Measurements from ENCODE around the gene DCAF6.

DCAF6 gene

GRCh38 chr1:167984886-167985489 lies 48.5 kb downstream of the DCAF6 start:
- POLR2A ChIA-PET, result no interaction called here

GRCh38 chr1:167987174-167987573 lies 50.7 kb downstream of the DCAF6 start:
- ChIA-PET CTCF (interaction anchor here (1.2 to 1.9 kb wide), 3 partner anchors 9 to 16 kb away, joined by 4 to 8 read pairs (median 5); no protein-coding TSS in a partner anchor), POLR2A (no interaction called here)
- TF ChIP-seq CTCF (IDR thresholded peaks at IDR 0.05; ENCODE audit: control extremely low read depth, extremely low read depth, low read depth, missing control alignments), result no peak
- DNase-seq (ENCODE audit: extremely low spot score), result no peak

More at GRCh38 chr1:167984886-167985489, 48.5 kb downstream of the DCAF6 start:
- CTCF ChIA-PET, result no interaction called here
- TF ChIP-seq CTCF (IDR thresholded peaks at IDR 0.05; ENCODE audit: control extremely low read depth, extremely low read depth, low read depth, missing control alignments), result no peak
- no peak for DNase-seq (ENCODE audit: extremely low spot score)

DNA sequence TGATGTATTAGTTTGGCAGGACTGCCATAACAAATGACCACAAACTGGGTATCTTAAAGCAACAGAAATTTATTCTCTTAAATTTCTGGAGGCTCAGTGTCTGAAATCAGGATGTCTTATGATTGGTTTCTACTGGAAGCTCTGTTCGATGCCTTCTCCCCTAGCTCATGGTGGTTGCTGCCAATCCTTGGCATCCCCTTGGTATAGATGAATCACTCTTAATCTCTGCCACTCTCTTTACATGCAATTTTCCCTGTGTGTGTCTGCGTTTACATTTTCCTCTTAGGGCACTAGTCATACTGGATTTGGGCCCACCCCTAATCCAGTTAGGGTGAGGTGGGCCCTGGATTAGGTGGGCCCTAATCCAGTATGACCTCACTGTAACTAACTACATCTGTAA lies 55.1 kb downstream of the DCAF6 start:
- ChIA-PET CTCF (no interaction called here), POLR2A (no interaction called here)
- TF ChIP-seq CTCF (IDR thresholded peaks at IDR 0.05; ENCODE audit: control extremely low read depth, extremely low read depth, low read depth, missing control alignments), result no peak
- DNase-seq (ENCODE audit: extremely low spot score), result no peak

GRCh38 chr1:167993720-167994119 lies 57.2 kb downstream of the DCAF6 start:
- TF ChIP-seq CTCF (IDR thresholded peaks at IDR 0.05; ENCODE audit: control extremely low read depth, extremely low read depth, low read depth, missing control alignments), result no peak
- DNase-seq (ENCODE audit: extremely low spot score), result no peak
- ChIA-PET POLR2A (no interaction called here), CTCF (no interaction called here)

GRCh38 chr1:167994560-167994959 lies 58.1 kb downstream of the DCAF6 start:
- ChIA-PET CTCF (no interaction called here), POLR2A (no interaction called here)
- no peak for TF ChIP-seq CTCF (IDR thresholded peaks at IDR 0.05; ENCODE audit: control extremely low read depth, extremely low read depth, low read depth, missing control alignments)
- DNase-seq (ENCODE audit: extremely low spot score), result no peak

DNA sequence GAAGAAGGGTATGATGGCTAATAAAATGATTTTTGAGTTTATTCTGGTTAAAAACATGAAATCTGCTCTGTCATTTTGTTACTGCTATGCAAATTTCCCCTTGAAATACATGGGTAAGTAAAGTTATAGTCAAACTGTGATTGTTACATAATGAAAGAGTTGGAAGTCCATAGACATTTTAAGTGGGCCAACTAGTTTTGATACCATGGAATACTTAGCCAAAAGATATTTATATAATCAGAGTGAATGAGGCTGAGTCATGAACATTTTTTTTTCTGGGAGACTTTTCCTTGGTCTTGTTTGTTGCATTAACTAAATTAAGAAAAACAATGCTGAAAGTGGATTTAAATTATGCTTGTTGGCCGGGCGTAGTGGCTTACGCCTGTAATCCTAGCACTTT lies 58.6 kb downstream of the DCAF6 start:
- no peak for TF ChIP-seq CTCF (IDR thresholded peaks at IDR 0.05; ENCODE audit: control extremely low read depth, extremely low read depth, low read depth, missing control alignments)
- DNase-seq (ENCODE audit: extremely low spot score), result no peak
- ChIA-PET CTCF (interaction anchor here (1.3 to 1.6 kb wide), 2 partner anchors 11 to 88 kb away, joined by 3 to 4 read pairs; no protein-coding TSS in a partner anchor), POLR2A (no interaction called here)

Measured in GM10248 (cell line).